Panc1 (cell line): ENCODE results near the gene DOLK. TPM values are rescaled to one million over a fixed set of nuclear protein-coding genes. Genes with fewer than 3 reads are reported as not detected.

ENCODE experiments used
- ATAC-seq: fragments of 200-7000 bp; cut with Tn5 transposase; 2 replicates; pipeline ENCODE4 v1.9.1; 2020; ENCODE audit warnings: mild to moderate bottlenecking, moderate library complexity
- BruUV-seq: library from RNA; stranded (reverse); fragments of 400-500 nt; replicated peaks from 2 replicates; lab custom pipeline; 2021; lab: Mats Ljungman, UMichigan
- CTCF ChIA-PET: fragments of 300-600 bp; sonication (Branson Sonifier 250); formaldehyde crosslinking; loops from one replicate; lab custom pipeline; 2022; ENCODE audit warnings: antibody characterized with exemption; lab: Charles Lee
- POLR2A ChIA-PET: fragments of 300-600 bp; sonication (Branson Sonifier 250); formaldehyde crosslinking; loops from one replicate; lab custom pipeline; 2022; ENCODE audit warnings: antibody characterized with exemption; lab: Charles Lee
- DNase-seq: peaks from one replicate; pipeline ENCODE4 v3.0.0-alpha.2; 2010; ENCODE audit warnings: low read depth, low spot score
- H3K27ac ChIP-seq: 2 replicates; pipeline ENCODE4 v1.5.1; 2011; ENCODE audit warnings: mild to moderate bottlenecking, low read length, inconsistent platforms
- H3K27me3 ChIP-seq: fragments of 200-500 bp; sonication (Bioruptor generic); 2 replicates; pipeline ENCODE4 v1.6.0; 2014; ENCODE audit warnings: low read length, inconsistent platforms; ENCODE audit not compliant: control insufficient read depth, insufficient read depth
- H3K36me3 ChIP-seq: fragments of 200-500 bp; sonication (Bioruptor generic); 2 replicates; pipeline ENCODE4 v1.5.1; 2014; ENCODE audit warnings: inconsistent platforms, mild to moderate bottlenecking, low read length, moderate library complexity; ENCODE audit not compliant: control insufficient read depth, insufficient read depth
- H3K4me1 ChIP-seq: 2 replicates; pipeline ENCODE4 v1.5.1; 2011; ENCODE audit warnings: inconsistent platforms, mild to moderate bottlenecking, low read length, moderate library complexity; ENCODE audit not compliant: control insufficient read depth, insufficient read depth
- H3K4me3 ChIP-seq, 2 experiments: 2 replicates each; pipeline ENCODE4 v1.5.1; 2011 to 2012; ENCODE audit warnings: low read depth in 2 of 2, low read length in 2 of 2, mild to moderate bottlenecking in 2 of 2, inconsistent platforms in 1 of 2, moderate library complexity in 1 of 2
- H3K9me3 ChIP-seq: fragments of 200-500 bp; sonication (Bioruptor generic); 2 replicates; pipeline ENCODE4 v1.5.1; 2014; ENCODE audit warnings: low read depth, mild to moderate bottlenecking, inconsistent platforms, low read length, moderate library complexity; ENCODE audit not compliant: control insufficient read depth, insufficient read depth
- POLR2AphosphoS5 ChIP-seq: IDR thresholded peaks from 2 replicates; pipeline ENCODE4 v1.6.1; 2012; ENCODE audit warnings: mild to moderate bottlenecking, low read depth, low read length, moderate library complexity
- SIN3A ChIP-seq: IDR thresholded peaks from 2 replicates; pipeline ENCODE4 v1.6.1; 2012; ENCODE audit warnings: low read depth, mild to moderate bottlenecking, low read length, moderate library complexity, borderline replicate concordance; ENCODE audit not compliant: insufficient read depth
- TCF7L2 ChIP-seq: IDR thresholded peaks from 2 replicates; pipeline ENCODE4 v1.6.1; 2011; ENCODE audit warnings: mild to moderate bottlenecking, low read depth, low read length, inconsistent platforms
- in situ Hi-C: cut with HindIII; loops from 2 replicates; pipeline ENCODE4 v1.10.0; 2016; ENCODE audit warnings: low sequenced_read_pairs, low pct_unique_long_range_greater_than_20kb
- intact Hi-C: fragments of 100-400 bp; cut with micrococcal nuclease; formaldehyde crosslinking; loops from one replicate; pipeline ENCODE4 v1.10.0; 2022; ENCODE audit not compliant: unreplicated experiment
- total RNA-seq: library from RNA; stranded (reverse); gene quantifications from one replicate; pipeline ENCODE4 v1.2.1, GENCODE V29; 2021; ENCODE audit not compliant: unreplicated experiment
- TF ChIP-seq, protein P1 (sequence below): fragments of 450-650 bp; IDR thresholded peaks from 2 replicates; pipeline ENCODE4 v1.5.1; 2017; ENCODE audit warnings: mild to moderate bottlenecking
- TF ChIP-seq, protein P2 (sequence below), 2 experiments: IDR thresholded peaks; 2 replicates each; pipeline ENCODE4 v1.6.1; 2011 to 2012; ENCODE audit warnings: low read depth in 2 of 2, control low read depth in 1 of 2, low read length in 1 of 2, mild to moderate bottlenecking in 1 of 2, moderate library complexity in 1 of 2; ENCODE audit not compliant: insufficient read depth in 1 of 2

Gene DOLK
- total RNA-seq, 1 experiment from 2014 or later: 20.0 TPM

DNA sequence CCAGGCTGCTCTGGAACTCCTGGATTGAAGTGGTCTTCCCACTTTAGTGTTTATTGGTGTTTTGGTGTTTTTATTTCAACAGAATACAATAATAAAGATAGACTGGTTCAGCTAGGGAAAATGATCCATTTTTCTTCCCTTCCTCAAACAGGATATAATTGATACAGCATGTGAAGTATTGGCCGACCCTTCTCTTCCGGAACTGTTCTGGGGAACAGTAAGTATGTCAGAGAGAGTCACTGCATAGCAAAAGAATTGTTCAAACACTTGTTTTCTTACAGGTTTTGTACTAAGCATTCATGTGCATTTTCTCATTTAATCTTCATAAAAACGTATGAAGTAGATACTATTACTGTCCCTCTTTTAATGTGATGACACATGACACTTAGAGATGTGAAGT is 31.7 kb upstream of the DOLK start:
- Histone ChIP-seq H3K4me3 (no peak overlapping the region), H3K27ac (no peak overlapping the region), H3K36me3 (peaks cover 15% of the 10 kb centered on the region), H3K9me3 (no peaks in the 10 kb centered on the region), H3K27me3 (no peaks in the 10 kb centered on the region), H3K4me1 (no peaks in the 10 kb centered on the region)
- ATAC-seq: no peak
- DNase-seq: no peak
- no TSS peak for BruUV-seq
- TF ChIP-seq SIN3A (no peak), POLR2AphosphoS5 (no peak), TCF7L2 (no peak)
- TF ChIP-seq, protein P1, sequence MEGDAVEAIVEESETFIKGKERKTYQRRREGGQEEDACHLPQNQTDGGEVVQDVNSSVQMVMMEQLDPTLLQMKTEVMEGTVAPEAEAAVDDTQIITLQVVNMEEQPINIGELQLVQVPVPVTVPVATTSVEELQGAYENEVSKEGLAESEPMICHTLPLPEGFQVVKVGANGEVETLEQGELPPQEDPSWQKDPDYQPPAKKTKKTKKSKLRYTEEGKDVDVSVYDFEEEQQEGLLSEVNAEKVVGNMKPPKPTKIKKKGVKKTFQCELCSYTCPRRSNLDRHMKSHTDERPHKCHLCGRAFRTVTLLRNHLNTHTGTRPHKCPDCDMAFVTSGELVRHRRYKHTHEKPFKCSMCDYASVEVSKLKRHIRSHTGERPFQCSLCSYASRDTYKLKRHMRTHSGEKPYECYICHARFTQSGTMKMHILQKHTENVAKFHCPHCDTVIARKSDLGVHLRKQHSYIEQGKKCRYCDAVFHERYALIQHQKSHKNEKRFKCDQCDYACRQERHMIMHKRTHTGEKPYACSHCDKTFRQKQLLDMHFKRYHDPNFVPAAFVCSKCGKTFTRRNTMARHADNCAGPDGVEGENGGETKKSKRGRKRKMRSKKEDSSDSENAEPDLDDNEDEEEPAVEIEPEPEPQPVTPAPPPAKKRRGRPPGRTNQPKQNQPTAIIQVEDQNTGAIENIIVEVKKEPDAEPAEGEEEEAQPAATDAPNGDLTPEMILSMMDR: no peak
- TF ChIP-seq, protein P2, sequence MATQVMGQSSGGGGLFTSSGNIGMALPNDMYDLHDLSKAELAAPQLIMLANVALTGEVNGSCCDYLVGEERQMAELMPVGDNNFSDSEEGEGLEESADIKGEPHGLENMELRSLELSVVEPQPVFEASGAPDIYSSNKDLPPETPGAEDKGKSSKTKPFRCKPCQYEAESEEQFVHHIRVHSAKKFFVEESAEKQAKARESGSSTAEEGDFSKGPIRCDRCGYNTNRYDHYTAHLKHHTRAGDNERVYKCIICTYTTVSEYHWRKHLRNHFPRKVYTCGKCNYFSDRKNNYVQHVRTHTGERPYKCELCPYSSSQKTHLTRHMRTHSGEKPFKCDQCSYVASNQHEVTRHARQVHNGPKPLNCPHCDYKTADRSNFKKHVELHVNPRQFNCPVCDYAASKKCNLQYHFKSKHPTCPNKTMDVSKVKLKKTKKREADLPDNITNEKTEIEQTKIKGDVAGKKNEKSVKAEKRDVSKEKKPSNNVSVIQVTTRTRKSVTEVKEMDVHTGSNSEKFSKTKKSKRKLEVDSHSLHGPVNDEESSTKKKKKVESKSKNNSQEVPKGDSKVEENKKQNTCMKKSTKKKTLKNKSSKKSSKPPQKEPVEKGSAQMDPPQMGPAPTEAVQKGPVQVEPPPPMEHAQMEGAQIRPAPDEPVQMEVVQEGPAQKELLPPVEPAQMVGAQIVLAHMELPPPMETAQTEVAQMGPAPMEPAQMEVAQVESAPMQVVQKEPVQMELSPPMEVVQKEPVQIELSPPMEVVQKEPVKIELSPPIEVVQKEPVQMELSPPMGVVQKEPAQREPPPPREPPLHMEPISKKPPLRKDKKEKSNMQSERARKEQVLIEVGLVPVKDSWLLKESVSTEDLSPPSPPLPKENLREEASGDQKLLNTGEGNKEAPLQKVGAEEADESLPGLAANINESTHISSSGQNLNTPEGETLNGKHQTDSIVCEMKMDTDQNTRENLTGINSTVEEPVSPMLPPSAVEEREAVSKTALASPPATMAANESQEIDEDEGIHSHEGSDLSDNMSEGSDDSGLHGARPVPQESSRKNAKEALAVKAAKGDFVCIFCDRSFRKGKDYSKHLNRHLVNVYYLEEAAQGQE (IDR thresholded peaks at IDR 0.05; ENCODE audit: insufficient read depth in 1 of 2, low read depth in 2 of 2, low read length in 1 of 2): no peak
- ChIA-PET POLR2A (no interaction called here), CTCF (no interaction called here)
- intact Hi-C loops (no loop called here), in situ Hi-C loops (no loop called here)

GRCh38 chr9:128972956-128973355 is 25.6 kb upstream of the DOLK start:
- no peaks in the 10 kb centered on the region for H3K9me3 ChIP-seq
- DNase-seq: peak; percentile 2
- ChIA-PET CTCF (no interaction called here), POLR2A (no interaction called here)
- TF ChIP-seq POLR2AphosphoS5 (no peak), TCF7L2 (no peak), SIN3A (no peak)
- TF ChIP-seq, protein P2 (IDR thresholded peaks at IDR 0.05; ENCODE audit: insufficient read depth in 1 of 2, low read depth in 2 of 2, low read length in 1 of 2): no peak
- TF ChIP-seq, protein P1: no peak
- H3K27ac ChIP-seq: no peak overlapping the region
- in situ Hi-C loops: no loop called here
- ATAC-seq: no peak; the same call in 1 of the 2 replicates
- no peak overlapping the region for H3K4me3 ChIP-seq
- intact Hi-C loops: no loop called here
- BruUV-seq: no TSS peak
- peaks cover 3% of the 10 kb centered on the region; the same call in 1 of the 2 replicates for H3K36me3 ChIP-seq
- no peaks in the 10 kb centered on the region for H3K27me3 ChIP-seq
- H3K4me1 ChIP-seq: no peaks in the 10 kb centered on the region
